COLO829 (cell line): ENCODE measurements around the gene TM4SF20.
A peak's percentile ranks its signal among the peaks of the same experiment; 100 is the strongest.
"Not testable (repeated sequence)": the region's sequence is repeated elsewhere in the genome, so short reads cannot be mapped to it uniquely, and the experiment has no call there.

Experiments
- DNase-seq: peaks from one replicate; pipeline ENCODE4 v3.0.0; 2012; ENCODE audit warnings: low spot score

The TM4SF20 gene

DNA sequence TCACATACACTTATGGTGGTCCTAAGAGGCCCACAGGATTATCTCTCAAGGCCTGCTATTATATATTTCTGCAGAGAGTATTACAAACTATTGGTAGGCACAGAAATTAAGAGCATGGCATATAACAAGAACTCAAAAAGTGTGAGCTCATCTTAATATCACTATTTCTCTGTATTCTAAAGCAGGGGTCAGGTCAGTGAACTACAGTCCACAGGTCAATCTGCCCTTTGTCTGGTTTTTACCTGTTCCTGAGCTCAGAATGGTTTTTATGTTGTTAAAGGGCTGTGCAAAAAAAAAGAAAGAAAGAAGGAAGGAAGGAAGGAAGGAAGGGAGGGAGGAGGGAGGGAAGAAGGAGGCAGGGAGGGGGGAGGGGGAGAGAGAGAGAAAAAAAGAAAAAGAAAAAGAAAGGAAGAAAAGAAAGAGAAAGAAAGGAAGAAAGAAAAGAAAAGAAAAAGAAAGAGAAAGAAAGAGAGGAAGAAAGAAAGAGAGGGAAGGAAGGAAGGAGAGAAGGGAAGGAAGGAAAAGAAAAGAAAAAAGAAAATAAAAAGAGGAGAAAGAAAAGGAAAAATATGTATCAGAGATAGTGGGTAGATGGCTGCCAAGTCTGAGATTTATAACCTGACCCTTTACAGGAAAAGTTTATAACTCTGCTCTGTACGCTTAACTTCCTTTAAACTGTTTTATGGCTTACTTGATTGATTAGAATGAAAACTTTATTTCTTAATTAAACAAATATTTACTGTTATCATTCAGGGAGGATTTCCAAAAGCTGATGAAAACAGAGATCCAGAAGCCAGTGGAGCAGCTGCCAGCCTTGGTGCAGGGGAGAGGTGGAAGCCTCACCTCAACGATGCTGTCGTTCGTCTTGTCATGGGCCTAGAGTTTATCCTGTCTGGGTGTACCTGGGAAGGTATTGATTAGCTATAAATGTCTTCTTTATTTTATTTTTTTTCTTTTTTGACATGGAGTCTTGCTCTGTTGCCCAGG is 19.9 kb upstream of the TM4SF20 start:
- no peak for DNase-seq

DNA sequence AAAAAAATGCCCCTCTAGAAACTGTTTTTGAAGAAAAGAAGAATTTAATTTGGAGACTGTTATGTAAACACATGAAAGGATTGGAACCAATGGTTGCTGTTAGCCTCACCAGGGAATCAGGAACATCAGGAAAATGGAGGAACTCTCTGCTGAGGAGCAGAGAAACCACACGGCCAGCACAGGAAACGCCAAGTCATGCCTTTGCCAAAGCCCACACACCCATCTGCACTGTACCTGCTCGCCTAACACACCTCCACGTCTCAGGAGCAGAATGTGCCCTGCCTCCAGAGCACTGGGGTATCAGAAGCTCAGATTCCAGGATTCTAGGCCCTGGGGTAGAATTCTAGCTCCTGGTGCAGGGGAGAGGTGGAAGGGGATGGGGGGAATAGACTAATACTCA is 18.5 kb upstream of the TM4SF20 start:
- no peak for DNase-seq

DNA sequence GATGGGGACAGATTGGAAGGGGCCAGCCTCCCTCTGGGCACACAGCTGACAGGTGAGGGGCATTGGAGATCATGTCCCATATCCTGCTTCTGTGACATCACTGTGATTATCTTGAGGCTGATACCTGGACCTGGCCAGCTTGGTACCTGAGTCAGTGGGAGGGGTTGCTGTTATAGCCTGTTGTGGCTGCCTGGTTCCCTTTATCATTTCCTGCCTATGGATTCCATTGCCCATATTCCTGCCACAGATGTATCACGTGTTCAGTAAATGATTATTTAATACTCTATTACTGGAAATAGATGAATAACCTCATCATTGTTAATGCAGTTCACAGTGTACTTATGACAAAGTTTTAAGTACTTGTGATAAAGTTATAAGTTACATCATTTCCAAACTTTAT is 16.4 kb upstream of the TM4SF20 start:
- DNase-seq, result no peak

DNA sequence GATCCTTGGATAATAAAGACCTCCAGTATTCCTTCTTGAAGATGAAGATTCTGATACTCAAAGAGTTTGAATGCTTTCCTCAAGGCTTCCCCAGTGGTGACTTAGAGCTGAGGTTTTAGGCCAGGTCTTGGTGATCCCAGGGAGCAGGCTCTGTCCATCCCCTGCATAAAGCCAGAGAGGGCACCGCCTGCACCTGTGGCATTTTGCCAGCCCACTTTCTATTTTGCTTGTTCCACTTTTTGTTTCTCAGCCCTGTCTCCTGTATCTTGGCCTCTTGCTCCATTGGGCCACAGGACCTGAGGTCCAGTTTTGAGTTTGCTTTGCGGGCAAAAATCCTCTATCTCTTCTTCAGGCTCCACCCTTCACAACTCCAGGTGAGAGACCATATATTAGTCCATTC is 15.3 kb upstream of the TM4SF20 start:
- no peak for DNase-seq

DNA sequence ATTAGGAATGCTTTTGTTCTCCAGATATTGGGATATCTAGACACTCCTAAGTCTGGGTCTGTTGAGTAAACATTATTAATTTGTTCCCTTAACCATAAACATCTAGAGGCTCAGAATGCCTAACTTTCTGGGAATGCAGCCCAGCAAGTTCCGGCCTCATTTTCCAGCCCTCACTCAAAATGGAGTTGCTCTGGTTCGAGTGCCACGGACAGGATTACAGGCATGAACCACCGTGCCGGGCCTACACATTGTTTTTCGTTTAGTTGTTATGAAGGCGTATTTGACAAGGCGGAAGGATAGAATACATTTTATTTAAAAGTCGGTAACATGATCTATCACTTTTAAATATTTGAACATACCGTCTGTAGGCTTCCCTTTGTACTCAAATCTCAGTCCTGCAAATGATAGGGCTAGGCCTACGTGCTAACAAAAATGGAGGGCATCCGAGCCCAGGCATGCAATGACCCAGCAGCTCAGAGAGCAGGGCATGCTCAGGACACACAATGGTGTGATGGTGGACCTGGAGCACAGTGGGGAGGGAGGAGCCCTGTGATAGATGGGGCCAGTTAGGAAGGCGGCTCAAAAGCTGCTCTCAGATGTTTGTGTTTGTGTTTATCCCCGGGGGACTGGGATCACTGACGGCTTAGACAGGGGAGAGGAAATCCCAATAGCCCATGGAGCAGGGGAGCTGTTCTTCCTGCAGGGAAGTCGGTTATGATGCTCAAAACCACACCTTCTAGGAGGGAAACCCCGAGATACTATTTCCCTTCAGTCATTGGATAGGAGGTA is 11.6 kb upstream of the TM4SF20 start:
- DNase-seq, result no peak

DNA sequence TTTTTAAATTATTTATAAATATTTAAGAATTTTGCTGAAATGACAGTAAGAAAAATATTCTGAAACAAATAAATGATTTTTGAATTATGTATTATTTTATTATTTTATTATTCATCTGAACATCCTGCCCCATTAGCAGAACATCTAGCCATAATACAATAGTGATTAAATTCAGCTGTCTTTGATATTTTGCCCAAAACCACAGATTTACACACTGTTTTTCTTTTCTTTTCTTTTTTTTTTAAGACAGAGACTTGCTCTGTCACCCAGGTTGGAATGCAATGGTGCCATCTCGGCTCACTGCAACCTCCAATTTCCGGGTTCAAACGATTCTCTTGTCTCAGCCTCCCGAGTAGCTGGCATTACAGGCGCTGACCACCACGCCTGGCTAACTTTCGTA is 10.6 kb upstream of the TM4SF20 start:
- no peak for DNase-seq

DNA sequence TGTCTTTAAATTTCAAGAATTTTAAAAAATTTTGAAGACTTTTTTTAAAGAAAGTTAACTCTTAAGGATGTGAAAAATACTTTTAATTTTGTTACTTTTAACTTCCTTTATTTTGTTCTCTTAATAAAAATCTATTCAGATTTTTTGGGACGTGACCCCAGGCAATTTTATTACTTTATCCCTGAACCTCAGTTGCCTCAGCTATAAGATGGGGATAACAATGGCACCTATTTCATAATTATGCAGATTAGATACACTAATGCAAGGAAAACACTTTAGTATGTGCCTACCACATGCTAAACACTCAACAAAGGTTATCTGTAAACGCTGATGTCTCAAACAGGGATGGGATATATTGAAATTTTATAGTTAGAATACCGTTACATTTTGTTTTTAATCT is 10.1 kb upstream of the TM4SF20 start:
- no peak for DNase-seq

DNA sequence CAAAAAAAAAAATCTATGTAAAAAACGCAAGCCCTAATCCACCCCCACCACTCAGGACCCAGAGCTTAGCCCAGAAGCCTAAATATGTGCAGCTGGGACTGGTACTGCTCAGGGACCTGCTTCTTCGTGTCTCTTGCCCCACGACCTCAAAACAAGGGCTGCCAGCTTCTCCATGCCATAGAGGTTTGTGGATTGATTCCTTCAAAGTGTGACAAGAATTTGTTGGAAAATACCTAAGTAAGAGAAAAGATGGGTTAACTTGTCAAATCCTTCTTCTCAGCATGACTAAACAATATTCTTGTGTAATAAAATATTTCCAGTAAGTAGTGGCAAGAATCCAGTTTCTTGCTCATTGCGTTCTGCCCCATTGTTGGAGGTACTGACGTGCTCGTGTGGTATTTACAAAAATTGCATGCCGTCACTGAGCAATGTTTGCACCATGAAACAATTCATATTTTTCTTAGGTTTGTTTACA is 9.5 kb upstream of the TM4SF20 start:
- DNase-seq, result no peak

DNA sequence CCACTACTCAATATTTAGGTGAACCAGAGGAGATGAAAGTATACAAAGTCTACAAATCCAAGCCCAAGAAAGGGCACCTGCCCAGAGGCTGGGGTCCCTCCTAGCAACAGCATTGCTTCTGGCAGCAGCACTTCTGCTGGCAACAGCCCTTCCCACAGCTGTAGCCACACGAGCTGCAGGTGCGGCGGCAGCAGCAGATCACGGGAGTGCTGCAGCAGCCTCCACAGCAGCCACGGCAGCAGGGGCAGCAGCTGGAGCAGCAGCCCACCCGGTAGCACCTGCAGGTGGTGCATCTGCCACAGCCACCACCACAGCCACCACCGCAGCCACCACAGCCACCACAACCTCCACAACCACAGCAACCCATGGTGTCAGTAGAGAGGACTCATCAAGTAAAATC is 8.5 kb upstream of the TM4SF20 start, which contains the start of gene SCYGR1:
SCYGR1 (minus strand) TSS at position 367 of the 400 bp plus-strand sequence; CDS start at position 367, 0 bp downstream.
- not testable (repeated sequence) for DNase-seq

DNA sequence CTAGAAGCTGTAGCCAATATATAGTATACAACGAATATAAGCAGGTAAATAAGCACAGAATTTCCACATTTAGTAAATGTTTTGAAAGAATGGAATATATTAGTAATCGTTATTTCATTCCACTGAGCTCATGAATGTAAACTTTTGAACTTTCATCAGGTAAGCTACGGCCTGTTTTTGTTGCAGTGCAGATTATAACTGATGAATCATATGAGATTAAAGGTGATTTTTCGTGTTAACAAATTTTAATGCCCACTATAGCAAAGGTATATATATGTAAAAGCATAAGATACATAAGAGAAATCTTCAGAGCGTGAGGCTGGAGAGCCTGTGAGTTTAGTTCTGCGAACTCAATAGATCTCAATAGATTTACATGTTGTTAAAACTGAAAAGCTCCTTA is 7.5 kb upstream of the TM4SF20 start:
- DNase-seq, result no peak

DNA sequence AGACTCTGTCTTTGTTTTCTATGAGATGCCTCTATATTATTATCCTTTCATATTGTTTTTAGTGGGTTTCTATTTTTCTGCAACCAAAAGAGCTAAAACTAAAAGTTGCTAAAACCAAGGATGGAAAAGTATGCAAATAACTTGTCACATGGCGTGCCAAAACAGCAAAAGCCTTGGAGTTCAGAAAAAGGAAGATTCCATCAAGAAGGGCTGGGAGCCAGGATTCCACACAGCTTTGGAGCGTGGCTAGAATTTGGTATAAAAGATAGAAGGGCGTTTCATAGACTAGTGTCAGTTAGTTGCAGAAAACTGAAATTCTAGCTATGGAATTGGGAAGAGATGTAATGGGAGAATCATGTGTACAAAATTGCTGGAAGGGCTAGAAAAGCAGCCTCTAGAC is 4.6 kb upstream of the TM4SF20 start:
- DNase-seq, result no peak

DNA sequence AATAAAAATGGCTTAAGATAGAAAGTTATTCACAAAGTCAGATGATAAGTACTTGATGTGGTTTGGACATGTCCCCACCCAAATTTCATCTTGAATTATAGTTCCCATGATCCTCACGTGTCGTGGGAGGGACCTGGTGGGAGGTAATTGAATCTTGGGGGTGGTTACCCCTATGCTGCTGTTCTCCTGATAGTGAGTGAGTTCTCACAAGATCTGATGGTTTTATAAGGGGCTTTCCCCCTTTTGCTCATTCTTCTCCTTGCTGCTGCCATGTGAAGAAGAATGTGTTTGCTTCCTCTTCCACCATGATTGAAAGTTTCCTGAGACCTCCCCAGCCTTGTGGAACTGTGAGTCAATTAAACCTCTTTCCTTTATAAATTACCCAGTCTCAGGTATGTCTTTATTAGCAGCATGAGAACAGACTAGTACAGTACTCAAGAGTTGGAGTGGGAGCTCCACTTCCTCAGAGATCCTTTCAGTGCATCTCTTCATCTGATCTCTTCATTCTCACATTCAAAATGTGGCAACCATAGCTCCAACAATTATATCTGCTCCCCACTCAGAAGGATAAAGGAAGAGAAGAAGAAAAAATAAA is 3.2 kb upstream of the TM4SF20 start:
- DNase-seq, result not testable (repeated sequence)

DNA sequence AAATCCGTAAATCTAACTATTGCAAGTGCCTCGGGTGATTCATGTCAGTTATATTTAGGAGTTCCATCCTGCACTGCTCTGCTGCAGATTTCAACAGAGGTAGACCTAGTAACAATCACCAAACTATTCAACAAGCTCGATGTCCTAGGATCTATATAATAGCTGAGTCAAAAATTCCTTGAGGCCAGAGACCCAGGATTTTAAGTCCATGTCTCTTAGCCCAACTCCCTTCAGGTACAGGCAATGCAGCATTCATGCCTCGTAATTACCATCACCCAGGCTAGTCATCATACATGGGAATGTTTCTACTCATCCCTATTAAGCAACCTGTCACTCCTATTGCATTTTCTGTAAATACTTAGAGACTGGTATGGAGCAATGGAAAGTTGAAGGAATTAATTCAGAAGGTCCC is 729 bp downstream of the TM4SF20 start:
- DNase-seq, result no peak

DNA sequence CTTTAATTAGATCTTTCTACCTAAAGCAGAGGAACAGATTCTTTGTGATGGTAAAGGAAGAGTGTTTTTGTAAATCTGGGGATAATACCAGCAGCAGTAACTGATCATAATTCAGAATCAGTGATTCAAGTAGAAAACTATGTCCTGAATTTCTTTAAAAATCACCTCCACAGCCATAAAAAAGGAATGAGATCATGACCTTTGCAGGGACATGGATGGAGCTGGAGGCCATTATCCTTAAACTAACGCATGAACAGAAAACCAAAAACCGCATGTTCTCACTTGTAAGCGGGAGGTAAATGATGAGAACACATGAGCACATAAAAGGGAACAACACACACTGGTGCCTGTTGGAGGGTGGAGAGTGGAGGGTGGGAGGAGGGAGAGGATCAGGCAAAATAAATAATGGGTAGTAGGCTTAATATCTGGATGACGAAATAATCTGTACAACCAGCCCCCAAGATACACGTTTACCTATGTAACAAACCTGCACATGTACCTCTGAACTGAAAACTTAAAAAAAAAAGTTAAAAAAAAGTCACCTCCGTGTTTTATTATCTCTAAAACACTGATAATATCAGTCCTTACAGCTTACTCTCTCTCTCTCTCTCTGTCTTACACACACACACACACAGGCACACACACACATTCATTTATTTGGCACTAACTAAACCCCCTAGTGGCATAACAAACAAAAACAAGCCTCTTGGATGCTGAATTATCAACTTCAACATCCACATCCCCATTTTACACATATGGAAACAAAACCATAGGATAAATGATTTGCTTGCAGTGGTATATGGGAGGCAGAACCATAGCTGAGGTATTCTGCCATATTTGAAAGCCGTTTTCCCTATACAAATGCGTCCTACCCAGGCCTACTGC is 1.4 kb downstream of the TM4SF20 start:
- no peak for DNase-seq

DNA sequence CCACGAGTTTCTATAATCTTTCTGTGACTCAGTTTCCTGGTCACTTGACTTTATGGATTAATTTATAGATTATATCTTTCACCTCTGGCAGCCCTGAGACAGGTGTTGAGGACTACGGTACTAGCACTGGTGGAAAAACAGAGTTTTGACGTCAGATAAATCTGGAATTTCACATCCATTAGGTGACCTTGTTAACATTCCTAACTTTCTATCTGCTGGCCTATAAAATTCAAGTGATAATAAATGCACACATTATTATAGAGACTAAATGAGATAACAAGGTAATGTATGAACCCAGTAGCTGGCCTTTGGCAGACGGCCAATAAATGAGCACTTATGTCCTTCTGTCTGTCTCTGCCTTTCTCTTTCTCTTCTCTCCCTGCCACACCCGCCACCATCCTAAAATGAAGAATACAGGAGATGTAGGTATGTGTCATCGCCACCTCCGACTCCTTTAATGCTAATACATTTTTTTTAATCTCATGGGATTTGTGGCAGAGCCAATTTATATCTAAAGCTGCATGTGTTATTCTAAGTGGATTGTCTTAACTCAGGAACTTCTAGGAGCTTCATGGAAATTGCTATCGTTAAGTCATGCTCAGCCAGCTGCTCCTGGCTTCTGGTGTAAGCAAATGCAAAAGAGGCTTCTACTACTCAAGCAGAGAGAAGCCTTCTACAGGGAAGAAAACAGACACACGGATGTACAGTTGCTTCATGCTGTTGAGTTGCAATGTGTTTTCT is 2.3 kb downstream of the TM4SF20 start:
- DNase-seq, result no peak

DNA sequence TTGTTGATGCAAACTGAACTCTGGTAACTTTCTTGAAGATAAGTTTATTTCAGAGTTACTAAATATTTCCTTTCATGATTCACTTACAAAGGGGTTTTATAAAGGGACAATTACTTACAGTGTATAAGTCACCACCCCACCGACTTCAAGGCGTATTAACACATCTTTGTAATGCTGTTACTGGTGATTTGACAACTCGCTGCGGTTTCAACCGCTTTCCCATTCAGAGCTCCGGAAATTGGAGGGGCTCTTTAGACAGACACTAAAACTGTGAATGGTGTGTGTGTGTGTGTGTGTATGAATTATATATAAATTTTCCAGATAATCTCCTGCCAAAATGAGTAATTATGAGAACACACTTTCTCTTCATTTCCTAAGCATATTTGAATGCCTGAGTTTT is 4.9 kb downstream of the TM4SF20 start:
- peak; percentile 79 for DNase-seq

DNA sequence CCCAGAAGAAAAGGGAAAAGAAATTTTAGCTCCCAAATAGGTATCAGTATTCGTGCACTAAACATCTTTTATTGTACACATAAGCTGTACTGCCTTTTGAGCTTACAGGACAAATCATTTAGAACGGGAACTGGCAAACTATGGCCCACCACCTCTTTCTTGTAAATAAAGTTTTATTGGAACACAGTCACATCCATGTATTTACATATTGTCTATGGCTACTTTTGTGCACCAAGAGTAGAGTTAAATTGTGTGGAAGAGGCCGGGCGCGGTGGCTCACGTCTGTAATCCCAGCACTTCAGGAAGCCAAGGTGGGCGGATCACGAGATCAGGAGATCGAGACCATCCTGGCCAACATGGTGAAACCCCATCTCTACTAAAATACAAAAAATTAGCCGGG is 5.7 kb downstream of the TM4SF20 start:
- no peak for DNase-seq

DNA sequence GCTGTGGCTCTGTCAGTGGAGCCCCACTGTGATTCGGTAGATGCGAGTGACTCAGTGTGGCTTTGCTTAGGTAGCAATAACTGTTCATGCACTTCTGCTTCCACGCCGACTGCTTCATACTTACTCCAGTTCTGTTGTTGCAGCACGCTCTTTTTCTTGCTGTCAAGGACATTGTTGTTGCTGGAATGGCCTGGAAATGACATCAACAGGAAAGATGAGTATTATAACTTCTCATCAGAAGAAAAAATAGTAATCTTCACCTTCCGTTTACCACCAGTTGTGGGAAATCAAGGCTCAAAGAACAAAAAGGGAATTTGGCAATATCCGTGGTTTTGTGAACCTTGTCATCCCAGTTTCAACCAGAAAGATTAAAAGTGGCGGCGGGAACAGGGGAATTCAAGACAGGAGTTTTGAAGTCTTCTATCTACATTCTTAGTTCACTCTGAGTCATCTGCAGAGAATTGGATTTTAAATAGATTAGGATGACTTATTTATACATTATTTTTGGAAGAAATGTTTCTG is 8.3 kb downstream of the TM4SF20 start:
- no peak for DNase-seq

DNA sequence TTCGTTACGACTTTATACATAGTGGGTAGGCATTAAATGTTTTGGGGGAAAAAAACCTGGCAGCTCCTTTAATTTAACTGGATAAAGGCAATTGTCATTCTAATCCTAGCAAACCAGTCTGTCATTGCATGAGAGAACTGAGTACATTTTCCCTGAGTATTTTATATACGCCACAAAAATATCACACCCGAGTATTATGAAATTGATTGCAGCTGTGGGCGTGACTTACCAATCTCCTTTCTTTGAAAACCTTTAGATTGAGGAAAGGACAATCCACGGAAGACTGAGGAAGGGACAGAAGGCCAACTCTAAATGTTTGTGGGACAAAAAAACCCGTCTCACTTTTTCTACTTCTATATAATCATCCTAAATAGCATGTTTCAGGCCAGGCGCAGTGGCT is 9.0 kb downstream of the TM4SF20 start:
- DNase-seq, result no peak

DNA sequence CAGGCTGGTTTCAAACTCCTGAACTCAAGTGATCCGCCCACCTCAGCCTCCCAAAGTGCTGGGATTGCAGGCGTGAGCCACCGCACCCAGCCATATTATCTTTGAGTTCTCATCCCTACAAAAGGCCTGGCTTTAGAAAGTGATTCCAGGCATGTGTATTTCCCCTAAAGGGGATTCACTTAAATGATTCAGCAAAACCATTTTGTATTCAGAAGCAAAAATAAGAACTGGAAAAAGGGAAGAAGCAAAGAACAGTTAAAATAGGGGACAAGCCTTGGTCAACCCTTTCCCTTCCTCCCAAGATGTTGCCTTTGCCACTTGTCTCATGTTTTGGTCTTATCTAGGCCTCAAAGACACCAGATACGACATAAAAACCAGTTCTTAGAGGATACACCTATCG is 10.5 kb downstream of the TM4SF20 start:
- no peak for DNase-seq

DNA sequence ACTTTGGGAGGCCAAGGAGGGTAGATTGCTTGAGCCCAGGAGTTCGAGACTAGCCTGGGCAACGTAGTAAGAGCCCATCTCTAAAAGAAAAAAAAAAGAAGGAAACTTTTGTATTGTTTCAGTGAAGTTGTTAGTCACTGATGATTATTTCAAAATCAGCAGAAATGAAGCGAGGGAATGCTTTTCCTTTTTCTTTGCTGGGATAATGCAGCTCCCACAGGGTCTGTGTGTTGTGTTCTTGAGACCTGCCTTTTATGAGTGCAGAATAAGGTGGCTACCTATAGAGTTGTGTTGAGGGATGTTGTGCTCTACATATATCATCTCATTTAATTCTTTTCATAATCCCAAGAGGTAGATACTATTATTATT is 11.7 kb downstream of the TM4SF20 start:
- no peak for DNase-seq
